RWPE2 (cell line): Measurements from ENCODE around the gene UBE2G2.

Experiments
- ATAC-seq: fragments of 200-7000 bp; cut with Tn5 transposase; 3 replicates; pipeline ENCODE4 v1.9.1; 2021; ENCODE audit warnings: low read depth
- DNase-seq: peaks from one replicate; pipeline ENCODE4 v3.0.0-alpha.2; 2020; ENCODE audit warnings: low spot score
- H3K27ac ChIP-seq: fragments of 450-650 bp; 2 replicates; pipeline ENCODE4 v1.5.1; 2017; ENCODE audit warnings: mild to moderate bottlenecking; ENCODE audit not compliant: poor library complexity, severe bottlenecking
- H3K27me3 ChIP-seq: fragments of 250-450 bp; sonication (Bioruptor Pico); 2 replicates; pipeline ENCODE4 v1.5.1; 2021; ENCODE audit warnings: mild to moderate bottlenecking, moderate library complexity; ENCODE audit not compliant: insufficient read depth, poor library complexity, severe bottlenecking
- H3K36me3 ChIP-seq: fragments of 250-450 bp; sonication (Bioruptor Pico); 2 replicates; pipeline ENCODE4 v1.5.1; 2020; ENCODE audit warnings: low read depth, mild to moderate bottlenecking, moderate library complexity
- H3K4me1 ChIP-seq: fragments of 250-450 bp; sonication (Bioruptor Pico); 2 replicates; pipeline ENCODE4 v1.5.1; 2021; ENCODE audit warnings: mild to moderate bottlenecking, moderate library complexity; ENCODE audit not compliant: insufficient read depth, poor library complexity, severe bottlenecking
- H3K4me3 ChIP-seq: fragments of 250-450 bp; sonication (Bioruptor Pico); 2 replicates; pipeline ENCODE4 v1.5.1; 2021; ENCODE audit warnings: mild to moderate bottlenecking, moderate library complexity; ENCODE audit not compliant: severe bottlenecking
- H3K9me3 ChIP-seq: fragments of 250-450 bp; sonication (Bioruptor Pico); 2 replicates; pipeline ENCODE4 v1.5.1; 2021; ENCODE audit warnings: mild to moderate bottlenecking, moderate library complexity; ENCODE audit not compliant: severe bottlenecking
- TF ChIP-seq, protein P1 (sequence below): fragments of 450-650 bp; IDR thresholded peaks from one replicate; pipeline ENCODE4 v1.5.1; 2017; ENCODE audit warnings: mild to moderate bottlenecking, moderate library complexity; ENCODE audit not compliant: poor library complexity, severe bottlenecking

UBE2G2 gene

GRCh38 chr21:44789880-44790279, 11.7 kb downstream of the UBE2G2 start:
- no peak for DNase-seq
- Histone ChIP-seq H3K36me3 (peaks cover 67% of the 10 kb centered on the region), H3K4me3 (no peak overlapping the region), H3K4me1 (no peaks in the 10 kb centered on the region), H3K27me3 (no peaks in the 10 kb centered on the region), H3K9me3 (no peaks in the 10 kb centered on the region), H3K27ac (no peak overlapping the region)
- no peak for ATAC-seq
- TF ChIP-seq, protein P1, sequence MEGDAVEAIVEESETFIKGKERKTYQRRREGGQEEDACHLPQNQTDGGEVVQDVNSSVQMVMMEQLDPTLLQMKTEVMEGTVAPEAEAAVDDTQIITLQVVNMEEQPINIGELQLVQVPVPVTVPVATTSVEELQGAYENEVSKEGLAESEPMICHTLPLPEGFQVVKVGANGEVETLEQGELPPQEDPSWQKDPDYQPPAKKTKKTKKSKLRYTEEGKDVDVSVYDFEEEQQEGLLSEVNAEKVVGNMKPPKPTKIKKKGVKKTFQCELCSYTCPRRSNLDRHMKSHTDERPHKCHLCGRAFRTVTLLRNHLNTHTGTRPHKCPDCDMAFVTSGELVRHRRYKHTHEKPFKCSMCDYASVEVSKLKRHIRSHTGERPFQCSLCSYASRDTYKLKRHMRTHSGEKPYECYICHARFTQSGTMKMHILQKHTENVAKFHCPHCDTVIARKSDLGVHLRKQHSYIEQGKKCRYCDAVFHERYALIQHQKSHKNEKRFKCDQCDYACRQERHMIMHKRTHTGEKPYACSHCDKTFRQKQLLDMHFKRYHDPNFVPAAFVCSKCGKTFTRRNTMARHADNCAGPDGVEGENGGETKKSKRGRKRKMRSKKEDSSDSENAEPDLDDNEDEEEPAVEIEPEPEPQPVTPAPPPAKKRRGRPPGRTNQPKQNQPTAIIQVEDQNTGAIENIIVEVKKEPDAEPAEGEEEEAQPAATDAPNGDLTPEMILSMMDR, result no peak

- H3K36me3 ChIP-seq, result peaks cover 69% of the 10 kb centered on the region
Measured at GRCh38 chr21:44785620-44786335, 15.8 kb downstream of the UBE2G2 start.

DNA sequence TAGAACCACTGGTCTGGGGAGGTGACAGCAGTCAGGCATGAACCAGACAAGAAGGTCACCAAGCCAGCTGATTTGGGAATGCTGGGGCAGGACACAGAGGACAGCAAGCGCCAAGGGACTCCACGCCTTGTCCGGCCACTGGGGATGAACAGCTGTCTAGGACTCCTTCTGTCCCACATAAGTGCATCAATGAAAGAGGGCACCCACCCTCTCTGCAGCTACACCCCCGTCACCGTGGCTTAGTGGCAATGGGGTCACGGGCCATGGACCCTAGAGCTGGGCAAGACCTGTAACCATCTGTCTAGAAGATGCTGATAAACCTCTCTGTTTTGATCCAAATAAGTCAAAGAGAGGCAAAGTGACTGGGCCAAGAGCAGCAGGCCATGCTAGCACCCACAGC, 16.8 kb downstream of the UBE2G2 start:
- Histone ChIP-seq H3K36me3 (peaks cover 60% of the 10 kb centered on the region), H3K27ac (no peak overlapping the region), H3K4me1 (no peaks in the 10 kb centered on the region), H3K4me3 (no peak overlapping the region), H3K27me3 (no peaks in the 10 kb centered on the region), H3K9me3 (no peaks in the 10 kb centered on the region)
- TF ChIP-seq, protein P1, result no peak
- no peak for ATAC-seq
- no peak for DNase-seq

More at GRCh38 chr21:44785620-44786335, 15.8 kb downstream of the UBE2G2 start:
- no peaks in the 10 kb centered on the region for H3K4me1 ChIP-seq
- no peak overlapping the region for H3K4me3 ChIP-seq
- DNase-seq (no peak), ATAC-seq (no peak)
- H3K27ac ChIP-seq, result no peak overlapping the region
- H3K9me3 ChIP-seq, result no peaks in the 10 kb centered on the region
- TF ChIP-seq, protein P1, result no peak
- H3K27me3 ChIP-seq, result no peaks in the 10 kb centered on the region

GRCh38 chr21:44783020-44783696, 18.5 kb downstream of the UBE2G2 start:
- no peaks in the 10 kb centered on the region for H3K27me3 ChIP-seq
- H3K4me1 ChIP-seq, result no peaks in the 10 kb centered on the region
- DNase-seq (no peak), ATAC-seq (no peak)
- H3K4me3 ChIP-seq, result no peak overlapping the region
- TF ChIP-seq, protein P1, result no peak
- H3K9me3 ChIP-seq, result no peaks in the 10 kb centered on the region
- peaks cover 61% of the 10 kb centered on the region for H3K36me3 ChIP-seq
- H3K27ac ChIP-seq, result no peak overlapping the region
